NCI-H446 treated with DMSO at 0.1 percent for 48 hours (cell line): ENCODE measurements around the gene RPE65.
"Not testable (repeated sequence)": the region's sequence is repeated elsewhere in the genome, so short reads cannot be mapped to it uniquely, and the experiment has no call there.

Experiments
- DNase-seq: peaks from one replicate; lab custom pipeline; 2025; lab: John Stamatoyannopoulos, UW

The RPE65 gene

DNA sequence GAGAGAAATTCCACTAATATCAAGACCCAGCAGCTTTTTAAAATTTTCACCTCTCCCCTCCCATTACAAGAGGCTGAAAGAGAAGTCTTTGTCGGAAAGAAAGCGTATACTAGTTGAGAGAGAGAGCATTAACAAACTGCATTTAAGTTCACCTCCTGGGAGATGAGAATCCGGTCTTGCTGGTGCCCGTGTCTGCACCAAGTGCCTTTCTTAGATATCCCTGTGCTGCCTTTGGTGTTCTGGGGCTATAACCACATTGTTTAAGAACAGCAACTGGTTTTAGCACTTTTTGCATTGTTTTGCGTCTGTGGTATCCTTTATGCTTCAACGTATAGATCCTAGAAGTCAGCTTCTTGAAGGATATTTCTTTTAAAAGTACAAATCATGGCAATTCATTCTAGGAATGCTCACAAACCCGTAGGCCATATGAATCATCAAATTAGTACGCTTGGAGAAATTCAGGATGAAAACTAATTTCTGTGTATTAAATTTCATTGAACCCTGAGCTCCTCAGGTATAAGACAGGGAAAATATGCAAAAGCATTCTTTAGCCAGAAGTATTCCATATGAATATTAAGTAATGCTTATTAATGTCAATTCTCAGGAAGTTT is 3.4 kb upstream of the RPE65 start:
- DNase-seq: no peak

DNA sequence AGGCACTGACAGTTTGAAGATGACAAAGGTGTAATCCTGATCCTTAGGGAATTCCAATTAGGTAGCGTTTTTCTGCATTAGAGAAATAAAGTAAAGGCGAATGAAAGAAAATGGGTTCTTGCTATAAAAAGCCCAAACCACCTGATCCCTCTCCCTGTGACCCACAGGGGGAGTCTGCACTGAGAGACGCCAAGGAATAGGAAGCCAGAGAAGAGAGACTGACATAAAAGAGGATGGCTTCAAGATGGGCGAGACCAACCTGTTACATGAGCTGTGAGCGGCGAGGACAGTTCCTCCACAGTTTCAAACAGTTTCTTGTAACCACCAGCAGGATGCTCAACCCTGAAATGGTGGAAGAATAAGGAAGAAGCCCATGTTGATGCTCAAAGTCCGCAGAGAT is 1.4 kb downstream of the RPE65 start:
- no peak for DNase-seq

DNA sequence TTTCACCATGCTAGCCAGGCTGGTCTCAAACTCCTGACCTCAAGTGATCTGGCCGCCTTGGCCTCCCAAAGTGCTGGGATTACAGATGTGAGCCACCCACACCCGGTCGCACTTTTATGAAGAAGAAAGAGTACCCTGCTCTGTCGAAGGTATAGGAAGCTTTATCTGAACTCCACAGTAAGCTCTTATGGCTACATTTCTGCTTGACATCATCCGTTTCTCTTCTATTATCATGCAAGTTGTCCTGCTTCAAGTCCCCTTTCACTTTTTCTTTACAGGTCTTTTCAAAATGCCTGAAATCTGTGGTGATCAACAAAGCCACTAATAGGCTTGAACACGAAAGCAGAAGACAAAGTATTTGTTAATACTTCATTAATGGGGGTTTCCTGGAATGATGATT is 4.0 kb downstream of the RPE65 start:
- no peak for DNase-seq

DNA sequence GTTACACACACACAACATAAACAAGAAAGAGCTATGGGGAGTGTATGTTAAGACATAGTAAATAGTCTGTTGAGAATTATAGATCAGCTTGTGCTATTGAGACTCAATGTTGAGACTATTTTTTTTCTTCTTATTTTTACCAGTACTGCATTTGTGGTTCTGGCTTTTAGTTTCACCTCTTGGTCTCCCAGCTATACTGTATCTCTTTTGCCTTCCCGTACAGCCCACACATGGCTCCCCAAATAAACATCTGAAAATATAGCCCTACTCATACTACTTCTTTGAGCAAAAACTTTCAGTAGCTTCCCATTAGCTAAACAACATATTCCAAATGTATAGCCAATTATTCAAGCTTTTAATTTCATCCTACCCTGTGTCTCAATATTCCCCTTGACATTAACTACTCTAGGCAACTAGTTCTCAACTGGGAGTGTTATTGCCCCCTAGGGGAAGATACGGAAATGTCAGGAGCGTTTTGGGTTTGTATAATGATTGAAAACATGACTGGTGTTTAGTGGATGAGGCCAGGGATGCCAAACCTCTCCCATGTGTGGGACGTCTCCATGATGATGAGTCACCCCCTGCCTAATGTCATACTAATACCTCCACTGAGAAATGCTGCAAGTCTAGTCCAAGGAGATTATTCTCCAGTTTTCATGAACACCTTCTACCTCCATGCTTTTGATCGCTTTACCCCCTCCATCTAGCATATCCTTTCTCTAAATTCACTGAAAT is 6.8 kb downstream of the RPE65 start:
- peak; percentile 35 for DNase-seq

DNA sequence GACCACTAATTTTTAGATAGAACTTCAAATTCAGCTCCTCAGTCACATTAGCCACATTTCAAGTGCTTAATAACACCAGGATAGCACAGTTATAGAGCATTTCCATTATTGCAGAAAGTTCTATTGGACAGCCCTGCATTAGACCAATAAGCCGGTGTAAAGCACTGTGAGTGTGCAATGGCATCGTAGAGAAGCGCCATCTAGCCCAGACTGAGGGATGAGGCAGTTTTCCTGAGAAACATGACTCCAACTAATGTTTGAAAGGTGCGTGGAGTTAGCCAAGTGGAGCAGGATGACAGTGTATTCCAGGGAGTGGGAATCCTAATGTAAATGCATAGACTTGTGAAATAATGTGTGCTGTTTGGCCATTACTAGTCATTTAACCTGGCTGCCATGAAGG is 7.7 kb downstream of the RPE65 start:
- no peak for DNase-seq

DNA sequence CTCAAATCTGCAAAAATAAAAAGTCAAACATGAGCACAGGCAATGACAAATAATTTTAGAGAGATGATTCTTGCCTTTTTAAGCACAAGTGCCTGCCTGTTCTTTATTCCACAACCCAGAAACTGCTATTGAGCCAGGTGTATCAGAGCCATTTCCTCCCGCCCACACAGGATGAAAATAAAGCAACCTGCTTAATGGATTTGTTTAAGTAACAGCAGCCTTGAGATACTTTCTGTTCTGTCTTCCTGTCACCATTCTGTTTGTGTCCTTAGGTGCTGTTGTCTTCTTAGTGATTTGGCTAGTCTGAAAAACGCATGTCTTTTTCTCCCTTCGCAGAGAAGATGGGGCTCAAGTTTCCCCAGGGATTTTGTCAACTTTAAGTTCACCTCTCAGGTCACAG is 11.4 kb downstream of the RPE65 start:
- DNase-seq: no peak

DNA sequence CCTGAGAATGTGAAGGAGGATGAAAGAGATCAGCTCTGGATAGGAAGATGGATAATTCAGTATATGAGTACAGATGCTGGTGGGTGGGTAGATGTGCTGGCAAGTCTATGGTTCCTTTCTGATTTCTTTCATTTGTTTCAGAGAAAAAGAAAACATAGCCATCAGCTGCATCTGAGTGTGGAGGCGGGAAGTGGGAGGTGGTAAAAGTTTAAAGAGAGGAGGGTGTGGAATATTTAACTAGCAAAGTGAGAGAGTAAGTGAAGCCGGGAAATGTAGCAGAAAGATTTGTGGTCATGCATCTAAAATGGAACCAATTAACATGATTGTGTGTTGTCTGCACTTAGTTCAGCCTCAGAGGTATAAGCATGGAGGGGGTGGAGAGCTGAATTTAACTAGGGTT is 16.4 kb downstream of the RPE65 start:
- no peak for DNase-seq

DNA sequence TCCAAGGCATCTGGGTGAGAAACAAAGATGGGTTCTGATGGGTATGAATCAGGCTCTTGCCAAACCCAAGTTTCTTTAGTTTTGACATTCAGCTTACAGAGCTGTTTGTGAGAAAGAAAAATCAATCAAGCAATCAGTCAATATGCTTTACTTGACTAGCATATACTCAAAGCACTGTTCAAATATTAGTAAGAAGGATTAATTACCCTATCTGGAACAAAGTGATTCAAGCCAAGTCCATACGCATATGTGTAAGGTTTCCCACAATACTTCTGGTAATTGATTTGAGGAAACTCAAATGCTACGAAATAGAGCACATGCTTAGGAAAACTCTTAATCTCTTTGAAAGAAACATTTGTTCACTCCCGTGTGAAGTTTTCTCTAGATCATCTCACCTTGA is 18.7 kb downstream of the RPE65 start:
- no peak for DNase-seq

DNA sequence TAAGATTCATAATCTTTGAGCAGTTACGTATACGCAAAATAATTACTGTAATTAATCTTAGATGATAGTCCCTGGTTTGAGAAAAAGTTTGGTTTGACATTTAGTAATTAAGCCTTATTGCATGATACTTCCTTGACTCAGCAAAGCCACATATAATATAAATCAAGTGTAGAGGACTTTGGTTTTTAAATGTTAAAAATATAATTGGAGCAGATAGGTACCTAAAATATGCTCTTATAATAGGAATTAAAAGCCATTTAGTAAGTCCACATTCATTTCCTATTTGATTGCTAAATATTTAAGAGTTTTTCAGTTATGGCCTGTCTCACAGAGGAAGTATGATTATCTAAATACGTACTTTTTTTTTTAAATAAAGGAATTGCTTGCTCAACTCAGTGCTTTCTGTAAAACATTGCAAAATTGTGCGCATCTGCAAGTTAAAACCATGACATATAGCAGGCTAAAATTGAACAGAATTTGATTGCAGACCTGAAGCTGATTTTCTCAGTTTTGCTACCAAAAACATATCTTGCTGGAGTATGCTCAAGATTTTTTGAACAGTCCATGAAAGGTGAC is 20.4 kb downstream of the RPE65 start:
- DNase-seq: no peak

DNA sequence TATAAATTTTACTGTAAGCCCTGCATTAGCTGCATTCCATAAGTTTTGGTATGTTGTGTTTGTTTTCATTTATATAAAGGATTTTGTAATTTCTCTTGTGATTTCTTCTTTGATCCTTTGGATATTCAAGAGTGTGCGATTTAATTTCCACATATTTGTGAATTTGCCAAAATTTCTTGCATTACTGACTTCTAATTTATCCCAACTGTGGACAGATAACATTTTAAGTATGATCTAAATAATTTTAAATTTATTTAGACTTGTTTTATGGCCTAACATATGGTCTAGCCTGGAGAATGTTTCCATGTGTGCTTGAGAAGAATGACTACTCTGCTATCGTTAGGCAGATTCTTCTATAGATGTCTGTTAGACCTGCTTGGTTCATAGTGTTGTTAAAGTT is 23.2 kb downstream of the RPE65 start:
- DNase-seq: no peak

DNA sequence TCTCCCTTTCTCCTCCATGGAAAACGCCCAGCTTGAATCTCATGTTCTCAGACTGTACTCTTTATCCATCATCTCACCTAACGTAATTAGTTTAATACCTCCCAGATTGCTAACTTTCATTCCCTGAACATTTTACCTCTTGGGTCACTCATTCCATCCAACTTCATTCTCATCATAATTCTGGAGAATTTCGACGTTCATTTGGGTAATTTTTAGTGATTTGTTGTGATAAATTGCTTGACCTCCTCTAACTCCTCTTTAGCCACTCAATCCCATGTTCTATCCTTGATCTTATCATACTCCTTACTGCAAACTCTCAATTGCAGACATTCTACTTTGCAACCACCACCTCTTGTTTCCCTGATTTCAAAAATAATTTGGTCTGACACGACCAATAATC is 28.4 kb downstream of the RPE65 start:
- no peak for DNase-seq

DNA sequence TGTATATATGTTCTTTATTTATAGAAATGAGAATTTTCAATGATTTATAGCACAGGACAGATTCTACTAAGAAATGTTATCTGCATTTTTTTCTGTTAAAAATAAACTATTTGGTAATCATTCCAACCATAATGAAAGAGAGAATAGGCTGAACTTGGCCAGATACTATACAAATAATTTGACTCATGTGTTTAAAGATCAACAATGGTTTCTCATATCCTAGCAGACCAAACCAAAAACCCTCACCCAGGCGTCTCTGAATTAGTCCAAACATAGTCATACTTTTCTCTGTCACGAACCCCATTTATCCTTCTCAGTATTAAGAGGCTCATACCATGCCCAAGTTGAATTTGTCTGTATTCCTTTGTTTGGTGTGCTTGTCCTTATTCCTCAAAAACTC is 40.3 kb downstream of the RPE65 start:
- DNase-seq: no peak

DNA sequence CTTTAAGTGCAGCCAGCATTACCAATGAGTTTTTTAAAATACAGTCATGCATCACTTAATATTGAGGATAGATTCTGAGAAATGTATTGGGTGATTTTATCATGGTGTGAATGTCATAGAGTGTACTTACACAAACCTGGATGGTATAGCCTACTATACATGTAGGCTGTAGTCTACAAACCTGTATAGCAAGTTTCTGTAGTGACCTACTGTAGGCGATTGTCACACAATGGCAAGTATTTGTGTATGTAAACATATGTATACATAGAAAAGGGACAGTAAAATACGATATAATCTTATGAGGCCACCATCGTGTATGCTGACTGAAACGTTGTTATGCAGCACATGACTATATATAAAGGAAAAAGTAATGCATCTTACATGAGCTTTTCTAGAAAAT is 48.2 kb downstream of the RPE65 start:
- no peak for DNase-seq

DNA sequence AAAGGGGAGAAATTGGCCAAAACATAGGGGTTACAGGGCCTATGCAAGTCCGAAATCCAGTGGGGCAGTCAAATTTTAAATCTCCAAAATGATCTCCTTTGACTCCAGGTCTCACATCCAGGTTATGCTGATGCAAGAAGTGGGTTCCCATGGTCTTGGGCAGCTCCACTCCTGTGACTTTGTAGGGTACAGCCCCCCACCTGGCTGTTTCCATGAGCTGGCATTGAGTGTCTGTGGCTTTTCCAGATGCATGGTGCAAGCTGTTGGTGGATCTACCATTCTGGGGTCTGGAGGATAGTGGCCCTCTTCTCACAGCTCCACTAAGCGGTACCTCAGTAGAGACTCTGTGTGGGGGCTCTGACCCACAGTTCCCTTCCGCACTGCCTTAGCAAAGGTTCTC is 54.2 kb downstream of the RPE65 start:
- not testable (repeated sequence) for DNase-seq

DNA sequence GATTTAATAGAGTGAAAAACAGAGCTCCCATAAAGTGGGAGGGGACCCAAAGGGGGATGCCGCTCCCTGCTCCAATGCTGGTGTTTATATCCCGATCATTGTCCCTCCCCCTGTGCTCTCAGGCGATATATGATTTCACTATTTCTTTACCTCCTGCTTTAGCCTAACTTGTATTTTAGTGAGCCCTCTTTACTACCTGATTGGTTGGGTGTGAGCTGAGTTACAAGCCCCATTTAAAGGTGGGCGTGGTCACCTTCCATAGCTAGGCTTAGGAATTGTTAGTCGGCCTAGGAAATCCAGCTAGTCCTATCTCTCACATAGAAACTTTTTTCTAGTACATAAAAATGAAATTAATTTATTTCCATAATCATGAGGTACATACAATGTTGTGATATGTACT is 57.3 kb downstream of the RPE65 start:
- not testable (repeated sequence) for DNase-seq

DNA sequence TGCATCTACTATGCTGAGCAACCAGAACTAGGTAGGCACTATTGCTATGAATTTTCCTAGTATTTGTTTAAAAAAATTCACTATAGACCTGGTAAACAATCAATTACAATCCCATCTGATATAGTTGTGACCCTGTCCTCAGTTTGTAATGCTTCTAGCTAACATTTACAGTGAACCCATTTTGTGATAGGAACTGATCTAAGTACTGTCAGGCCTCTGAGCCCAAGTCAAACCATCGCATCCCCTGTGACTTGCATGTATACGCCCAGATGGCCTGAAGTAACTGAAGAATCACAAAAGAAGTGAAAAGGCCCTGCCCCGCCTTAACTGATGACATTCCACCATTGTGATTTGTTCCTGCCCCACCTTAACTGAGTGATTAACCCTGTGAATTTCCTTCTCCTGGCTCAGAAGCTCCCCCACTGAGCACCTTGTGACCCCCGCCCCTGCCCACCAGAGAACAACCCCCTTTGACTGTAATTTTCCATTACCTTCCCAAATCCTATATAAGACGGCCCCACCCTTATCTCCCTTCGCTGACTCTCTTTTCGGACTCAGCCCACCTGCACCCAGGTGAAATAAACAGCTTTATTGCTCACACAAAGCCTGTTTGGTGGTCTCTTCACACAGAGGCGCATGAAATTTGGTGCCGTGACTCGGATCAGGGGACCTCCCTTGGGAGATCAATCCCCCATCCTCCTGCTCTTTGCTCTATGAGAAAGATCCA is 63.8 kb downstream of the RPE65 start:
- DNase-seq: not testable (repeated sequence)

DNA sequence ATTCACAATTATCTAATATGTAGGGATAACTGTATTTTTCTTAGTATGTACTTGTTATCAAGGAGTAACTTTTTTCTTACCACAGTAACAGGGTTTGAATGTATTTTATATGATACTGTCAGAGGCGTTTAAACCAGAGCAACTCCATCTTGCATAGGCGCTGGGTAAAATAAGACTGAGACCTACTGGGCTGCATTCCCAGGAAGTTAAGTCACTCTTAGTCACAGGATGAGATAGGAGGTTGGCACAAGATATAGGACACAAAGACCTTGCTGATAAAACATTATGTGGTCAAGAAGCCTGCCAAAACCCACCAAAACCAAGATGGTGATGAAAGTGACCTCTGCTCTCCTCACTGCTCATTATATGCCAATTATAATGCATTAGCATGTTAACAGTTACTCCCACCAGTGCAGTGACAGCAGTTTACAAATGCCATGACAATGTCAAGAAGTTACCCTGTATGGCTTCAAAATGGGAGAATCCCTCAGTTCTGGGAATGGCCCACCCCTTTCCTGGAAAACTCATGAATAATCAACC is 64.8 kb downstream of the RPE65 start:
- DNase-seq: no peak

DNA sequence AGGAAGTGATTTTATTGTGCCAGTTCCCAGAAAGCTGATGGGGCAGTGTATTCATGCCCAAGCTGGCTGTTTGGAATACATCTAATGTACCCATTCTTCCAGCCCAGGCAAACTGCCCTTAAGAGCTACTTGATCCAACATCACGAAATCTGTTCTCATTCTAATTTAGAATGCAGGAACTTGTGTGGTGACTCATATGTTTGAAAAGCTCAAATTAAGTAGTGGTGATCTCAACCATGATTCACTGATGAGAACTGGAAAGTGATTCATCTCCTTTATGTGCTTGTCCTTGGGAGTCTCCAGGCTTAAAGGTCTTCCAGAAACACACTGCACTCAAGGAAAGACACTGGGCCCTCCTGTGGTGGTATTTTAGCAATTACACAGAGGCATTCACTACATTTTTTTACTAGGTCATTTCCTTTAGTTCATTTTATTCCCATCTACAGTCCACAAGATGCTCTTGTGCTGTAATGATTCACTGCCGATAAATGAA is 65.4 kb downstream of the RPE65 start:
- DNase-seq: peak; percentile 83

DNA sequence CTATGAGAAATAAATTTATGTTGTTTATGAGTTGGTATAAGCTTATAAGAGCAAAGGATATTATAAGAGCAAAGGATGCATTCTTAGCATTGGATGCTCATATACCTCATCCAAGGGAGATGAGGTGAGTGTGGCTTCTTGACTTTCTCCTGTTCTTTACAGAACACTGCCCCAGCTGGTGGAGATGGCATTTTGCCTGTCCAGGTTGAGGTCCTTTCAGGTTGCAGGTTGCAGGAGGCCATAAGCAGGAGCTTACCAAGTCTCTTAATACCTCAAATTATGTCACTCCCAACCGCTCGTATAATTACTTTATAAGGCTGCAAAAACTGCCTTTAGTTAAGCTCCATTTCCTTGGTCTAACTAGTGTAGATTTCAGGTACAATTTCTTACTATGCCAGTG is 66.7 kb downstream of the RPE65 start:
- DNase-seq: no peak

DNA sequence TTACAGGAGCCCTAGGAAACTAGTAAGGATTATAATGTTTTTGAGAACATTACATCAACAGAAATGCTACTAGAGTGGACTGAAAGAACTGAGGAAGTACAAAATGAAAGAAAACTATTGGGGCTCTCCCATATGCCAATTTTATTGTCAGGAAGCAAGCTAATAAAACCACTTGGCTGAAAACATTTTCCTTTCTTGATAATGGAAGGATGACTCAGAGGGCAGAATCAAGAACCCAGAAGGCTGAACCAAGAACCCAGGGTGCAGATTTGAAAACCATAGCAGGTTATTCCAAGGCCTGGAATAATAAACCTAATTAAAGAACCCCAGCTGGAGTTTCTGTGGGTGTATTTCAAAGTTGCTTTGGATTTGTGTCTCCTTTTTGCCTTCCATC is 70.7 kb downstream of the RPE65 start:
- no peak for DNase-seq
